ENCODE results near the gene CTCFL. TPM values are rescaled to one million over a fixed set of nuclear protein-coding genes. Genes with fewer than 3 reads are reported as not detected.

The CTCFL gene
- polyA plus RNA-seq, 1 experiment, result not detected

- CTCF ChIA-PET, result interaction anchor here (1.7 kb wide), 1 partner anchor 15 kb away, joined by 4 read pairs; no protein-coding TSS in a partner anchor
- H3K27me3 ChIP-seq (ENCODE audit: control insufficient read depth, insufficient read depth, low read length), result peaks cover 2% of the 10 kb centered on the region
- DNase-seq (ENCODE audit: low read depth), result no peak
- TF ChIP-seq CTCF (IDR thresholded peaks at IDR 0.05; ENCODE audit: insufficient read depth, low read depth, low read length), result no peak
- H3K36me3 ChIP-seq (ENCODE audit: control insufficient read depth, insufficient read depth, low read length), result no peaks in the 10 kb centered on the region
- POLR2A ChIA-PET, result interaction anchor here (0.6 kb wide), 1 partner anchor 65 kb away, joined by 3 read pairs; the partner anchor contains the start of gene ZBP1
- H3K4me3 ChIP-seq (ENCODE audit: low read depth, low read length), result no peak overlapping the region
Measured at GRCh38 chr20:57555457-57556184, 30.7 kb upstream of the CTCFL start.

GRCh38 chr20:57553376-57554018 is 28.6 kb upstream of the CTCFL start:
- H3K27me3 ChIP-seq (ENCODE audit: control insufficient read depth, insufficient read depth, low read length), result peaks cover 2% of the 10 kb centered on the region; the same call in 1 of the 2 replicates
- H3K4me3 ChIP-seq (ENCODE audit: low read depth, low read length), result no peak overlapping the region
- CTCF ChIA-PET, result interaction anchor here (0.9 kb wide), 1 partner anchor 8 kb away, joined by 3 read pairs; no protein-coding TSS in a partner anchor
- POLR2A ChIA-PET, result no interaction called here
- no peak for TF ChIP-seq CTCF (IDR thresholded peaks at IDR 0.05; ENCODE audit: insufficient read depth, low read depth, low read length)
- H3K36me3 ChIP-seq (ENCODE audit: control insufficient read depth, insufficient read depth, low read length), result no peaks in the 10 kb centered on the region
- no peak for DNase-seq (ENCODE audit: low read depth)

GRCh38 chr20:57552471-57552870 is 27.5 kb upstream of the CTCFL start:
- DNase-seq (ENCODE audit: low read depth), result no peak
- H3K36me3 ChIP-seq (ENCODE audit: control insufficient read depth, insufficient read depth, low read length), result no peaks in the 10 kb centered on the region
- CTCF ChIA-PET, result no interaction called here
- no peak overlapping the region for H3K4me3 ChIP-seq (ENCODE audit: low read depth, low read length)
- POLR2A ChIA-PET, result no interaction called here
- TF ChIP-seq CTCF (IDR thresholded peaks at IDR 0.05; ENCODE audit: insufficient read depth, low read depth, low read length), result no peak
- H3K27me3 ChIP-seq (ENCODE audit: control insufficient read depth, insufficient read depth, low read length), result peaks cover 2% of the 10 kb centered on the region; the same call in 1 of the 2 replicates

- POLR2A ChIA-PET, result no interaction called here
- Histone ChIP-seq H3K36me3 (ENCODE audit: control insufficient read depth, insufficient read depth, low read length) (no peaks in the 10 kb centered on the region), H3K4me3 (ENCODE audit: low read depth, low read length) (no peak overlapping the region), H3K27me3 (ENCODE audit: control insufficient read depth, insufficient read depth, low read length) (peaks cover 3% of the 10 kb centered on the region)
- DNase-seq (ENCODE audit: low read depth), result no peak
- TF ChIP-seq CTCF (IDR thresholded peaks at IDR 0.05; ENCODE audit: insufficient read depth, low read depth, low read length), result no peak
- CTCF ChIA-PET, result interaction anchor here (1.3 kb wide), 1 partner anchor 26 kb away, joined by 4 read pairs; no protein-coding TSS in a partner anchor
Measured at GRCh38 chr20:57548177-57549058, 23.5 kb upstream of the CTCFL start.
